NCI-H187 (cell line): Measurements from ENCODE around the gene OXCT2.

Source experiments
- DNase-seq, 2 experiments: peaks; one replicate each; lab custom pipeline; 2025; lab: John Stamatoyannopoulos, UW

Gene OXCT2

DNA sequence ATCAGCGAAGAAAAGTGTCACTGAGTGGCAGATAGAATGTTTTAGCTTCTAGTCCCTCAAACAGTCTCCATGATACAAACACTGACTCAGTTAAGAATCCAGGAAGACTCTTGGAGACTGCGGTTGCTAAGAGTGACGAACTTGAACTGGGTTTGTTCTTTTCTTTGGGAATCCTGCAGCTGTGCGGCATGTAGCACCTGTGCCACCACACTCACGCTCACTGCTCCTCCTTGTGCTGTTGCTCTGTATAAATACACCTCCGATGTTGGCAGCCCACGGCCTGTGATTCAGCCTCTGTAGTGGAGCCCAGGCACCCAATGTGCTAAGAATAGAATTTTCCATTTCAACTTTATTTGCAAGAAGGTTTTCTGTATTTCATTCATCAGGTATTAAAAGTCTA lies 38.0 kb downstream of the OXCT2 start:
- no peak for DNase-seq

DNA sequence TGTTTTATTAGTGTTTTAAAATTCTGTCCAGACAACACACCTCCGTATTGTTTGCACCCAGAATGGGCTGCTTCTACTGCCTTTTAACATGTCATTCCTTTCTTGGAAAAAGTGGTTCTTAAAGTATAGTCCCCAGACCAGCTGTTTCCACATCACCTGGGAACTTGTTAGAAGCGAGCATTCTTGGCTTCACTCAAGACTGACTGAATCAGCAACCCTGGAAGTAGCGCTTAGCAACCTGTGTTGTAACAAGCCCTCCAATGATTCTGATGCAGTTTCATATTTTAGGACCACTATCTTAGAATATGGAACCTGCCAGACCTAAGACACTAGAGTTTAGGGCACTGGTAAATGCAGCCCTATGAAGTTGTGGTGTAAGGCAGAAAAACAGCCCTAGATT lies 38.4 kb downstream of the OXCT2 start:
- DNase-seq = no peak

DNA sequence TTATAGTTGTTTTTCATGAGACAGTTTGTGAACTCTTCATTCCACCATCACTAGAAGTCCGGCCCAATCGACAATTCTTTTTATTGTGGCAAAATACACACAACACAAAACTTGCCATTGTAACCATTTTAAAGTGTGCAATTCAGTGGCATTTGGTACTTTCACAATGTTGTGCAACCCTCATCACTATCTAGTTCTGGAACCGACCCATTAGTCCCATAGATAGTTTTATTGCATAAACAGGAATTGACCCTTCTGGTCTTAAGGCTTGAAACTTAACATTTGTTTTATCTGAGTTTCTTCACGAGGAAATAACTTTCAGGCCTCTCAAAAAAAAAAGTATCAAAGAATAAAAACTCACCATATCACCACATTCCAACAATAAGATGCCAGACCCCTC lies 41.3 kb downstream of the OXCT2 start:
- DNase-seq = no peak

DNA sequence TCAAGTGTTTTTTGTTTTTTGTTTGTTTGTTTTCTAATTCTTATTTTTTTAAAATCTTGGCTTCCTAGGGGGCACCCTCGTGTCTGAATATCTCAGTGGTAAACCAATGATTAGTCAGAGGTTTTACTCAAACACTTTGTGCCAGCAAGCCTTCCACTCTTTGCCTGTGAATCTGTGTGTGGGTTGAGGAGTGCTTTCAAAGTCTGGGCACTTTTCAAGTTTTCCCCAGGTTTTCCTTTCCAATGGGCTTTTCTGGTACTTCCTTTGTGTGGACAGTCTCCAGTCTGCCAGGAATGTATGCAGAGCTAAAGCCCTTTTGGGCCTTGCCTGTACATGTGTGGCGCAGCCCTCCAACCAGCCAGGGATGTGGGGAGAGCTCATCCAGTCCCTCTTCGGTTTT lies 42.1 kb downstream of the OXCT2 start:
- DNase-seq = no peak

DNA sequence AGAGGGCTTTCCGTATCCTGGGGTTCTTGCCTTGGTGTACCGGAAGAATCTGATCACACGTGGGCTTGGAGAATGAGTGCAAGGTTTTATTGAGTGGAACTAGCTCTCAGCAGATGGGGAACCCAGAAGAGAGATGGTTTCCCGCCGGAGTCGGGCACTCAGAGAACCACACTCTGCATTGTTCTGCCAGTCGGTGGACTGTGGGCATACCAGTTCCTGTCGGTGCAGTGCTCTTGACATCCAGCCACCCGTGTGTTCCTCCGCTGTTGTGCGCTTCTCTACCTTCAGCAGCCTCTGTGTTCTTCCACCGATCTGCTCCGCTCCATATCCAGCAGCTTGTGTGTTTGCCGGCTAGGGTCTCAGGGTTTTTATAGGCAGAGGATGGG lies 43.2 kb downstream of the OXCT2 start:
- no peak for DNase-seq

DNA sequence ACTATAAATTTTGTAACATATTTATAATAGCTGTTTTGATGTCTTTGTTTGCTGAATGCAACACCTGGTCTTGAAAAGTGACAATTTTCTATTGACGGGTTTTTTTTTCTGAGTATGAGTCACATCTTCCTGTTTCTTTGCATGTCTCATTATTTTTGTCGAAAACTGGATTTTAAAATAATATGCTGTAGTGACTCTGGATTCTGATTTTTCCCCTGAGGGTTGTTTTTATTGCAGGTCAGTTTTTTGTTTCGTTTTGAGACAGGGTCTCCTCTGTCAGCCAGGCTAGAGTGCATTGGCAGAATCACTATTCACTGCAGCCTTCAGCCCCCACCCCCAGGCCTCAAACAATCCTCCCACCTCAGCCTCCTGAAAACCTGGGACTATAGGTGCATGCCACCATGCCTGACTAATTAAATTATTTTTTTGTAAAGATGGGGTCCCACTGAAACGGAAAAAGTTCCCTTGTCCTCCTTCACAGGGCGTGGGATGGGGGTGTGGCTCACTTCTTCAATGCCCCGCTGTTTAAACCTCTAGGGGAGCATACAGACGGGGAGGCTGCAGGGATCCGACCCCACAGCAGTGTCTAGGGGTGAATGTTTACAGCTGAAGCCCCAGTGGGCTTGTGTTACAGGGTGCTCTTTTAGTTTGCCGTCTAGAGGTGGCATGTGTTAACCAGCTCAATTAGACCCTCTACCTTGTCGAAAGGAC lies 43.8 kb downstream of the OXCT2 start:
- no peak for DNase-seq

DNA sequence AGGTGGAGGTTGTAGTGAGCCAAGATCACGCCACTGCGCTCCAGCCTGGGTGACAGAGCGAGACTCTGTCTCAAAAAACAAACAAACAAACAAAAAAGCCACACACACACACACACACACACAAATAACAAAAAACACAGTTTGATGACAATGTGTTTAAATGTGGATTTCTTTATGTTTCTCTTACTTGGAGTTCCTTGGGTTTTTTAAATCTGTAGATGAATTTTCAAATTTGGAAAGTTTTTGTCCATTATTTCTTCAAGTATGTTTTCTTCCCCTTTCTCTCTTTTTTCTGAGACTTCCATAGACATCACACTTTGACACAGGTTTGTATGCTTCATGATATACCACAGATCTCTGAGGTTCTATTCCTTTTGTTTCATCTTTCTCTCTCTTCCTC lies 44.5 kb downstream of the OXCT2 start:
- DNase-seq = no peak

DNA sequence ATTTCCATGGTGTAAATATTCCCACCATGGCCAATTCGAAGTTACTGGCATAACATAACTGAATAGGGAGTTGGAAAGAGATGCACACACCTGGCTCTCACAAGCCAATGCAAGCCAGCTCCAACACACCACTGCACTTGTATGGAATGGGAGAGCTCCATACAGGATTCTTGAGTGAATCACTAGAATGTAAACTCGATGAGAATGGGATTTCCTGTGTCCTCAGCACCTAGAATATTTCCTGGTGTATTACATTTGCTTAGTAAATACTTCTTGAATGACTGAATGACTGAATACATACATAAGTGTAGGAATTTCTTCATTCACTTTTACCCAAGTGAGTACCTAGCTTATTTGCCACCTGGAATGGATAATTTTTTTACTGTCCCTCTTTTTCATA lies 48.7 kb downstream of the OXCT2 start:
- DNase-seq = no peak

DNA sequence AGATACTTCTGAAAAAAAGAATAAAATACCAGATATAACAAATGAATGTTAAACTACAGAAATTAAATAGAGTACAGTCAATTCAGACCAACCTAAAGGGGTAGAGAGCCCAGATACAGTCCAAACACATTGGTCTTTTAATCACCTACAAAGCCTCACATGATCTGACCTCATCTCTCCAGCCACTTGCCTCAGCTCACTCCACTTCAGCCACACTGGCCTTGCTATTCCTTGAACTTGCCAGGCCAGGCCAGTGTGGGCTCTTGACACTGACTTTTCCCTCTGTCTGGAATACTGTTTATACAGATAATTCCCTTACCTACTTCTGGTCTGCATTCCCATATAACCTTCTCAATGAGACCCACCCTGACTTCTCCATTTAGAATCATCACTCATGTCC lies 49.5 kb downstream of the OXCT2 start:
- no peak for DNase-seq

DNA sequence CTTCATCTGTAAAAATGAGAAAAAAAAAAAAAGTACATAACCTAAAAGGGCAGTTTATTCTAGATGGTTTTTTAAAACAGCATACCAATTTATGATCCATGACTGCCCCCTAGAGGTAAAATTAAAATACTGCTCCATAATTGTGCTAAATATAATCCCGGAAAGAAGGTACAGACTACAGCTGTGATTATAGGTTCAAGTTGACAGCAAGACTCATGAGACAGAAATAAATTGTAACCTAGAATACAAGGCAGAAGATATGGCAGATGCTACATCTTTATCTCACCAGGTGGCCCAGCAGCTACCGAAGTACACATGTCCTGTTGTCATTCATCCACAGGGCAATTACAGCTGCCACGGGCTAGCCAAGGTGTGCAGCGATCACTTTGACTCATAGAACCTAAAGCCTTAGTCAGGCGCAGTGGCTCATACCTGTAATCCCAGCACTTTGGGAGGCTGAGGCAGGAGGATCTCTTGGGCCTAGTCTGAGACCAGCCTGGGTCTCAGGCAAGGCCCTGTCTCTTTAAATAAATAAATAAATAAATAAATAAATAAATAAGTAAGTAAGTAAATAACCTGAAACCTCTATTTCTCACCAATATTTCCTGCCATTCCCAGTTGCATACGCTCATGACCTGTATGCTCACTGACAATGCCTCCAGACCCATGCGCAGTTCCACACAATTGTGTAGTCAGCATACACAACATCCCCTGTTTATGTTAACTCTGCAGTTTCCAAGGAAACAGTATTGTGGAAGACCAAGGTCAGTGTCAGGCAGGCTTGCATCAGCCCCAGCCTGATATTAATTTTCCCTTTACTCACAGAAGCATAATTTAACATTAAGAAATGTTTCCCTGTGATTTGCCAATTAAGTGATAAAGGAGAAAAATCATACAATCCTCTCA lies 50.8 kb downstream of the OXCT2 start:
- peak in 1 of 2 experiments; percentile 14 for DNase-seq
